ENCODE measurements around the gene IGFBP2.

Gene IGFBP2

DNA sequence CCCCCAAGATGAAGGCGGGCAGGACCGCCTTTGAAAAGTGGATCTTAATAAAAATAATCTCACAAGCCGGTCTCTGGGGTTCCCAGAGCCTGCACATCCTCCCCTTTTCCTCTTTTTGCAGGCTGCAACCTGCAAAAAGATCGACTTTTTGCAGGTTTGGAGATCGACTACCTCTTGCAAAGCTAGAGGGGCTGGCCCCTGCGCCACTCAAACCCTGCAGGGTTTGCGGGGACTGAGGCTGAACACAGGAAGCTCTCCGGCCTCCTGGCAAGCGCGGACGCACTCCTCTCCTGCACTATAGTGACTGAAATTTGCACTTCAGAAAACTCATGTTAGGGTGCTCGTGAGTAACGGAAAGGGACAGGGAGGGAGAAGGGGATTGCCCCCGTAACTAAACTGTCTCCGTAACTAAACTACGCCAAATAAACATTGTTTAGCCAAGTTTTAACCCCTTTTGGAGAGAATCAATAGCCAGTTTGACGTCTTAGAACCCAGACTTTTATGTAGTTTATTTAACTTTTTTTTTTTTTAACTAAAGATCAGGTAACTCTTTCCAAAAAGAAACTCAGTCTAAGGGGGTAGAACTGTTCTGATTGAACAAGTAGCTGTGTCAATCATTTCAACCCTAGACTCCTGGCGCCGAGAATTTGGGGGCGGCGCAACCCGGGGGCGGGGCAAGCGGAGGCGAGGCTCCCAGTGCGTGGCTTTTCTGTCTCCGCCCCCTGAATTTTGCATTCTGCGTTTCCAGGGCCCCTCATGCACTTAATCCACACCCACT, 59.6 kb downstream of the IGFBP2 start:
- DNase-seq (ENCODE audit: low read depth) = no peak
- peak overlapping the region; percentile 23 for H3K4me3 ChIP-seq (ENCODE audit: control insufficient read depth, low read depth, low read length)
- TF ChIP-seq, protein P1, sequence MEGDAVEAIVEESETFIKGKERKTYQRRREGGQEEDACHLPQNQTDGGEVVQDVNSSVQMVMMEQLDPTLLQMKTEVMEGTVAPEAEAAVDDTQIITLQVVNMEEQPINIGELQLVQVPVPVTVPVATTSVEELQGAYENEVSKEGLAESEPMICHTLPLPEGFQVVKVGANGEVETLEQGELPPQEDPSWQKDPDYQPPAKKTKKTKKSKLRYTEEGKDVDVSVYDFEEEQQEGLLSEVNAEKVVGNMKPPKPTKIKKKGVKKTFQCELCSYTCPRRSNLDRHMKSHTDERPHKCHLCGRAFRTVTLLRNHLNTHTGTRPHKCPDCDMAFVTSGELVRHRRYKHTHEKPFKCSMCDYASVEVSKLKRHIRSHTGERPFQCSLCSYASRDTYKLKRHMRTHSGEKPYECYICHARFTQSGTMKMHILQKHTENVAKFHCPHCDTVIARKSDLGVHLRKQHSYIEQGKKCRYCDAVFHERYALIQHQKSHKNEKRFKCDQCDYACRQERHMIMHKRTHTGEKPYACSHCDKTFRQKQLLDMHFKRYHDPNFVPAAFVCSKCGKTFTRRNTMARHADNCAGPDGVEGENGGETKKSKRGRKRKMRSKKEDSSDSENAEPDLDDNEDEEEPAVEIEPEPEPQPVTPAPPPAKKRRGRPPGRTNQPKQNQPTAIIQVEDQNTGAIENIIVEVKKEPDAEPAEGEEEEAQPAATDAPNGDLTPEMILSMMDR (conservative IDR thresholded peaks at IDR 0.05; ENCODE audit: control insufficient read depth, insufficient read depth, low read depth, low read length) = no peak

DNA sequence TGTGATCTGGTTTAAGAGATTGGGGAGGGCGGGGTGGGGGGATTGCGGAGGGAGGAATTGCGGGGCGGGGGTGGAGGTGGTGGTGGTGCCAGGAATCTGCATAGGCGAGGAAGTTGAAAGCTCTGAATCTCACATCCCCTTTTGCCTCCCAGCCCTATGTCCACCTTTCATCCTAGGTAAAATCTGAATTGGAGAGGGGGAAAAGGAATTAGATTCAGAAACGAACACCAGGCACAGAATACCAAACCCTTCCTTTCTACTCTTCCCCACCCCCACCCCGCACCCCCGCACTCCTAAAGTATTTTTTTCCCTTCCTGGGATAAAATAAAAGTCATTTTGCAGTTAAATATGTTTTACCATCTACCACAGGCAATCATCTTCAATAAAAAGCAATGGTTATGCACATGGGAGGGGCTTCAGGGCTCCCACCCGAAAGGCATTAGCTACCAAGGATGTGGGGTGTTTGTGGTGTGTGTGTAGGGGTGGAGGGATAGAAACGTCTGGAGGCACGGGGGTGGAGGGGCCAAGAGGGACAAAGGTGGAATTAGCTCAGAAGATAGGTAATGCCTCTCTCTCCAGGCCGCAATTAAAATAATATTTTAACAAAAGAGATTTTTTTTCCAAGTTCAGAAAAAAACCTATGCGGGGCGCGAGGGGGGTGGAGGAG, 60.3 kb downstream of the IGFBP2 start:
- peak overlapping the region; percentile 34 for H3K4me3 ChIP-seq (ENCODE audit: control insufficient read depth, low read depth, low read length)
- no peak for DNase-seq (ENCODE audit: low read depth)
- TF ChIP-seq, protein P1 (conservative IDR thresholded peaks at IDR 0.05; ENCODE audit: control insufficient read depth, insufficient read depth, low read depth, low read length) = no peak

DNA sequence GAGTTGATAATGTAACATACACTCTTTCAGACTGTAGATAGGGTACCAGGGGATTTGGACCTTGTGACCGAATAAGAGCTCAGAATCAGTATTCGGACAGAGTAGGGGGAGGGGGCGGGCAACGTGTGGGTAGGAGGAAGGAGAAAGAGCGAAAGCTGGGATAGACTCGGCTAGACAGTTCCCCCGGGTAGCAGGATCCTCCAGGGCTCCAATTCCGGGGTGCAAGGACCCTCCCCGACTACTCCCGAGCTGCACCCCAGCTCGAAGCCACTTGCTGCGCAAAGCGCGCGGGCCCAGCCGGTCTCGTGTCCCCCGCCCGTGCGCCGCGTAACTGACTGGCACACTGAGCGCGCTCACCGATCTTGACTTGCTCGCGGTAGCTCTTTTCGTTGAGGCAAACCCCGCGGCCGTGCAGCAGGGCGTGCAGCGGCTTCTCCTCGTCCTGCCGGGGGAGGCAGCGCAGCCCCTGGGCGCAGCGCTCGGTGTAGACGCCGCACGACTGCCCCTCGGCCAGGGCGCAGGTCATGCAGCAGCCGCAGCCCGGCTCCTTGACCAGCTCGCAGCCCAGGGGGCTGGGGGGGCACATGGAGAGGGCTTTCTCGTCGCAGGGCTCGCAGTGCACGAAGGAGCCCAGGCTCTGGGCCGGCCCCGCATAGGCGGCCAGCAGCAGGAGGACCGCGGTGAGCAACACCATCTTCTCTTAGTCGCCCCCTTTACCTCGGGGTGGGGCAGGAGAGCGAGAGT, 61.0 kb downstream of the IGFBP2 start:
- TF ChIP-seq, protein P1 (conservative IDR thresholded peaks at IDR 0.05; ENCODE audit: control insufficient read depth, insufficient read depth, low read depth, low read length) = no peak
- DNase-seq (ENCODE audit: low read depth) = no peak
- peak overlapping the region; percentile 34 for H3K4me3 ChIP-seq (ENCODE audit: control insufficient read depth, low read depth, low read length)

DNA sequence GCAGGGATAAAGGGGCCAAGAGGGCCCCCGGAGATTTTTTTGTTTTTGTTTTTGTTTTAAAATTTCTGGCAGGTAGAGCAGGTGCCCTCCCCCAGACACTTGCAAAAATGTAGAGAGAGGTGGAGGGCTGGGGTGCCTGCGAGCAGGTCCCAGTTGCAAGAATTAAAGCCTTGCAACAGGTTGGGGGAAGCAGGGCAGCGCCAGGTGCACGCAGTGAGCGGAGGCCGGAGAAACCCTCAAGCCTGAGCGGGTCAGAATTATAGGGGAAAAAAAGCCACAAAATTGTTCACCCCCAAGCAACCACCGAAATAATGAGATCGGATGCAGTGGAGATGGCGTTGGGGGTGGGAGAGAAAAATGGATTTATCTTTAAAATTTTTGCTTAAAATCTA, 61.6 kb downstream of the IGFBP2 start:
- TF ChIP-seq, protein P1 (conservative IDR thresholded peaks at IDR 0.05; ENCODE audit: control insufficient read depth, insufficient read depth, low read depth, low read length) = no peak
- no peak for DNase-seq (ENCODE audit: low read depth)
- no peak overlapping the region for H3K4me3 ChIP-seq (ENCODE audit: control insufficient read depth, low read depth, low read length)

DNA sequence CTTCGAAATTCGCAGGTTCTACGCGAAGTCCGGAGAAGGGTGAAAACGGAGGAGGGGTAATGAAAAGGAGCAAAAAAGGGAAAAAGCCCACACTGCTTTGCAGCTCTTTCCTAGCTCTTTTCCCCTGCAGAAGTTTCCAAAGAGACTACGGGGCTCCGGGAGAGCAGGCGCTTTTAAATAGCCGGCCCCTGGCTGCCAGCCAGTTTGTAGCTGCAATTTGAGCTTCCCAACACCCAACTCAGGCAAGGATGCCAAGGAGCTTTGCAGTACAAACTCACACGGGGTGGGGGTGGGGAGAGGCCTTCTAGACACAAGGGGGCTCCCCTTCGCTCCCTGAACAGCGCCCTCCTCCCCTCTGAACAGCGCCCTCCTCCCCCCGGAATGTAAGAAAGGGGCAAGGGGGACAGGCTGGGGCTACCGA, 62.2 kb downstream of the IGFBP2 start, which contains the start of gene IGFBP5:
IGFBP5 (minus strand) TSS at position 149 of the 421 bp plus-strand sequence. CDS start 774 bp downstream, outside the sequence.
- TF ChIP-seq, protein P1 (conservative IDR thresholded peaks at IDR 0.05; ENCODE audit: control insufficient read depth, insufficient read depth, low read depth, low read length) = peak; percentile 3
- peak within 1 kb of the TSS; percentile 34 for H3K4me3 ChIP-seq (ENCODE audit: control insufficient read depth, low read depth, low read length)
- peak; percentile 73 for DNase-seq (ENCODE audit: low read depth)

DNA sequence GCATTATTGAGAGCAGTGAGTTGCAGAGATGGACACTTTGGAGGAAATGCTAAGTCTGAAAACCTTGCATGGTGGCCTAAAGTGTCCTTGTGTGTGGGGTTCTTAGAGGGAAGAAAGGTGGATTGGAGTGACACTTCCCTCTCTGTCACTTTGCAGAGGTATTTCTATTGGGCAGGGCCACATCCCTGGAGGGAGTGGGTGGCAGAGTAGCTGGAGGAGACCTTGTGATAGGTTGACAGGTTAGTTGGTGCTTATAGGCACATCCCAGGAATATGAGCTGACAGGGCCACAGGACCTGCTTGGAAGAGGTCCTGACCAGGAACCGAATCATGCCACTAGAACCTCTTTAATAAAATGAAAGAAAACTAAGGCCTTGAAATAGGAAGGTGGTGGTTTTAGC, 63.1 kb downstream of the IGFBP2 start:
- no peak for DNase-seq (ENCODE audit: low read depth)
- TF ChIP-seq, protein P1 (conservative IDR thresholded peaks at IDR 0.05; ENCODE audit: control insufficient read depth, insufficient read depth, low read depth, low read length) = no peak
- no peak overlapping the region for H3K4me3 ChIP-seq (ENCODE audit: control insufficient read depth, low read depth, low read length)
